Gastroesophageal sphincter (tissue), 4 donors: Measurements from ENCODE around the gene SPATA46. TPM values are rescaled to one million over a fixed set of nuclear protein-coding genes. Genes with fewer than 3 reads are reported as not detected.

Source experiments
- ATAC-seq: fragments of 150-250 bp; one replicate; pipeline ENCODE4 v1.9.1; 2016; ENCODE audit warnings: mild to moderate bottlenecking, moderate library complexity
- H3K27ac ChIP-seq, 4 donors: fragments of 200-600 bp; sonication (generic) in 3 of 4; 1 replicate in 3 of 4; 2 replicates in 1 of 4; pipeline ENCODE4 v1.5.1; 2016 to 2019
- H3K27me3 ChIP-seq: fragments of 200-600 bp; sonication (generic); one replicate; pipeline ENCODE4 v1.5.1; 2019
- H3K36me3 ChIP-seq, 2 donors: fragments of 200-600 bp; sonication (generic); one replicate each; pipeline ENCODE4 v1.5.1; 2019; ENCODE audit warnings: control low read depth in 1 of 2
- H3K4me1 ChIP-seq, 3 donors: fragments of 200-600 bp; sonication (generic); 1 replicate in 2 of 3; 2 replicates in 1 of 3; pipeline ENCODE4 v1.5.1; 2016 to 2019; ENCODE audit warnings: control low read depth in 2 of 3
- H3K4me3 ChIP-seq, 2 donors: fragments of 200-600 bp; sonication (generic); one replicate each; pipeline ENCODE4 v1.5.1; 2019; ENCODE audit warnings: mild to moderate bottlenecking in 1 of 2, moderate library complexity in 1 of 2
- H3K9me3 ChIP-seq, 3 donors: fragments of 200-600 bp; sonication (generic); one replicate each; pipeline ENCODE4 v1.5.1; 2017 to 2019; ENCODE audit warnings: control low read depth in 2 of 3
- CTCF ChIP-seq, 4 experiments: fragments of 200-600 bp in 2 of 4; fragments of 450-650 bp in 2 of 4; sonication (generic) in 1 of 4; IDR thresholded peaks; one replicate each; pipeline ENCODE4 v1.5.1; 2017 to 2019; ENCODE audit warnings: antibody characterized with exemption in 4 of 4, mild to moderate bottlenecking in 2 of 4, moderate library complexity in 2 of 4
- EP300 ChIP-seq: sonication (generic); formaldehyde crosslinking; IDR thresholded peaks from one replicate; pipeline ENCODE4 v1.6.1; 2017; ENCODE audit warnings: antibody characterized with exemption, mild to moderate bottlenecking
- POLR2A ChIP-seq, 2 donors: fragments of 450-650 bp; IDR thresholded peaks; one replicate each; pipeline ENCODE4 v1.6.1; 2017; ENCODE audit warnings: antibody characterized with exemption in 2 of 2, mild to moderate bottlenecking in 2 of 2, moderate library complexity in 1 of 2
- POLR2AphosphoS5 ChIP-seq: sonication (generic); formaldehyde crosslinking; IDR thresholded peaks from one replicate; pipeline ENCODE4 v1.6.1; 2017; ENCODE audit warnings: antibody characterized with exemption
- WGBS, 2 donors: methylation state at CpG; one replicate each; pipeline ENCODE4 v1.1.5; 2018; ENCODE audit warnings: low coverage in 1 of 2; 5-methylcytosine and 5-hydroxymethylcytosine counted together
- total RNA-seq, 4 donors: library from RNA; depleted of rRNA; stranded (reverse); fragments of >200 nt; gene quantifications; one replicate each; pipeline ENCODE4 v1.1.0, GENCODE V29; 2016

Gene SPATA46
- total RNA-seq, 4 donors from 2014 or later = not detected

GRCh38 chr1:162417650-162418049 lies 41.0 kb upstream of the SPATA46 start:
- TF ChIP-seq EP300 = no peak
- TF ChIP-seq CTCF (IDR thresholded peaks at IDR 0.05) = no peak
- no peak for TF ChIP-seq POLR2AphosphoS5
- TF ChIP-seq POLR2A (IDR thresholded peaks at IDR 0.05) = no peak
- no peak overlapping the region for H3K27ac ChIP-seq
- 83 to 97% methylated on average over 5 to 7 of the region's 7 CpGs for WGBS, 2 donors
- no peak for ATAC-seq
- H3K36me3 ChIP-seq = no peaks in the 10 kb centered on the region
- peaks cover 10% of the 10 kb centered on the region for H3K27me3 ChIP-seq
- H3K9me3 ChIP-seq = no peaks in the 10 kb centered on the region
- no peaks in the 10 kb centered on the region for H3K4me1 ChIP-seq
- H3K4me3 ChIP-seq = no peak overlapping the region

- H3K4me1 ChIP-seq = no peaks in the 10 kb centered on the region
- H3K36me3 ChIP-seq = no peaks in the 10 kb centered on the region
- no peak overlapping the region for H3K4me3 ChIP-seq
- WGBS, 2 donors = 75 to 100% methylated on average over 1 of the region's 2 CpGs
- TF ChIP-seq EP300 (no peak), POLR2A (IDR thresholded peaks at IDR 0.05) (no peak), CTCF (IDR thresholded peaks at IDR 0.05) (no peak), POLR2AphosphoS5 (no peak)
- no peaks in the 10 kb centered on the region for H3K9me3 ChIP-seq
- ATAC-seq = no peak
- H3K27me3 ChIP-seq = peaks cover 10% of the 10 kb centered on the region
- H3K27ac ChIP-seq = no peak overlapping the region
Observed at GRCh38 chr1:162416909-162417308, 40.3 kb upstream of the SPATA46 start.

- Histone ChIP-seq H3K27me3 (peaks cover 13% of the 10 kb centered on the region), H3K36me3 (no peaks in the 10 kb centered on the region), H3K4me1 (no peaks in the 10 kb centered on the region), H3K9me3 (no peaks in the 10 kb centered on the region), H3K27ac (no peak overlapping the region), H3K4me3 (no peak overlapping the region)
- ATAC-seq = no peak
- TF ChIP-seq EP300 (no peak), POLR2A (IDR thresholded peaks at IDR 0.05) (no peak), CTCF (IDR thresholded peaks at IDR 0.05) (no peak), POLR2AphosphoS5 (no peak)
Observed at GRCh38 chr1:162416215-162416614, 39.6 kb upstream of the SPATA46 start.

GRCh38 chr1:162412002-162412401 lies 35.3 kb upstream of the SPATA46 start, which contains the start of gene SH2D1B:
SH2D1B (minus strand) TSS chr1:162412136; CDS start chr1:162412016, 120 bp downstream.
- H3K4me1 ChIP-seq = no peaks in the 10 kb centered on the region
- H3K27me3 ChIP-seq = peaks cover 10% of the 10 kb centered on the region
- no peak for ATAC-seq
- no peak within 1 kb of the TSS for H3K4me3 ChIP-seq
- no peaks in the 10 kb centered on the region for H3K36me3 ChIP-seq
- TF ChIP-seq POLR2AphosphoS5 (no peak), CTCF (IDR thresholded peaks at IDR 0.05) (no peak), POLR2A (IDR thresholded peaks at IDR 0.05) (no peak), EP300 (no peak)
- H3K9me3 ChIP-seq = no peaks in the 10 kb centered on the region
- H3K27ac ChIP-seq = no peak within 1 kb of the TSS
- 80% methylated on average over 1 of the region's 3 CpGs; no CpG with 5 or more reads in 1 of the 2 donors for WGBS, 2 donors

- no peak for ATAC-seq
- TF ChIP-seq CTCF (IDR thresholded peaks at IDR 0.05) (no peak), POLR2AphosphoS5 (no peak), POLR2A (IDR thresholded peaks at IDR 0.05) (no peak), EP300 (no peak)
- H3K9me3 ChIP-seq = no peaks in the 10 kb centered on the region
- no peaks in the 10 kb centered on the region for H3K4me1 ChIP-seq
- peaks cover 4% of the 10 kb centered on the region for H3K27me3 ChIP-seq
- 93 to 100% methylated on average over 1 of the region's 1 CpG for WGBS, 2 donors
- H3K27ac ChIP-seq = no peak overlapping the region
- no peak overlapping the region for H3K4me3 ChIP-seq
- H3K36me3 ChIP-seq = no peaks in the 10 kb centered on the region
Observed at GRCh38 chr1:162407539-162407938, 30.9 kb upstream of the SPATA46 start.
